ENCODE results near the gene DNAL1. TPM values are rescaled to one million over a fixed set of nuclear protein-coding genes. Genes with fewer than 3 reads are reported as not detected.

The DNAL1 gene
- total RNA-seq, 1 experiment from 2014 or later: 15.2 TPM

GRCh38 chr14:73752297-73752992 is 107.7 kb downstream of the DNAL1 start:
- no peaks in the 10 kb centered on the region for H3K9me3 Mint-ChIP-seq (ENCODE audit: low read depth, unreplicated experiment)
- TF ChIP-seq CTCF (IDR thresholded peaks at IDR 0.05; ENCODE audit: unreplicated experiment): no peak
- CTCF ChIA-PET: interaction anchor here (0.9 to 3.8 kb wide), 5 partner anchors 11 to 115 kb away, joined by 3 to 23 read pairs (median 4); no protein-coding TSS in a partner anchor
- peak overlapping the region; percentile 83 for H3K27ac Mint-ChIP-seq (ENCODE audit: unreplicated experiment)
- BruUV-seq (replicated peaks): no TSS peak
- no peaks in the 10 kb centered on the region for H3K27me3 Mint-ChIP-seq (ENCODE audit: unreplicated experiment)
- peak overlapping the region; percentile 73 for H3K4me3 Mint-ChIP-seq (ENCODE audit: low read depth, unreplicated experiment)
- peaks cover 77% of the 10 kb centered on the region for H3K4me1 Mint-ChIP-seq (ENCODE audit: low read depth, unreplicated experiment)
- H3K36me3 Mint-ChIP-seq (ENCODE audit: insufficient read depth, unreplicated experiment): peaks cover 27% of the 10 kb centered on the region
- DNase-seq: peak; percentile 48
- intact Hi-C loops (cut with micrococcal nuclease; ENCODE audit: unreplicated experiment): no loop called here

Other genes starting within 250 kb of the DNAL1 start
- 75.2 and 75.3 TPM in 2 replicates for gene NUMB, start 186.4 kb upstream of the DNAL1 start, total RNA-seq (2022)
- gene RIOX1, start 154.1 kb upstream of the DNAL1 start, total RNA-seq (2022): 16.9 and 19.9 TPM in 2 replicates
- 3.6 and 4.5 TPM in 2 replicates for gene ACOT1, start 107.8 kb upstream of the DNAL1 start, total RNA-seq (2022)
- 0.10 TPM in 1 of 2 replicates, not detected in the other for gene HEATR4, start 86.0 kb upstream of the DNAL1 start, total RNA-seq (2022)
- 18.5 and 21.9 TPM in 2 replicates for gene ACOT2, start 75.8 kb upstream of the DNAL1 start, total RNA-seq (2022)
- 1.1 and 1.6 TPM in 2 replicates for gene ACOT4, start 53.1 kb upstream of the DNAL1 start, total RNA-seq (2022)
- gene ACOT6, start 32.5 kb upstream of the DNAL1 start, total RNA-seq (2022): not detected in 2 replicates
- 37.2 and 37.9 TPM in 2 replicates for gene PNMA1, start 69.4 kb downstream of the DNAL1 start, total RNA-seq (2022)
- 9.4 and 12.0 TPM in 2 replicates for gene PTGR2, start 206.8 kb downstream of the DNAL1 start, total RNA-seq (2022)
- gene ZNF410, start 241.9 kb downstream of the DNAL1 start, total RNA-seq (2022): 37.6 and 39.7 TPM in 2 replicates

All from Calu3 (cell line).